ENCODE measurements around the gene PAPOLG. TPM values are rescaled to one million over a fixed set of nuclear protein-coding genes. Genes with fewer than 3 reads are reported as not detected.

Gene PAPOLG
- total RNA-seq, 2 experiments from 2014 or later, result 21.1 to 23.6 TPM

DNA sequence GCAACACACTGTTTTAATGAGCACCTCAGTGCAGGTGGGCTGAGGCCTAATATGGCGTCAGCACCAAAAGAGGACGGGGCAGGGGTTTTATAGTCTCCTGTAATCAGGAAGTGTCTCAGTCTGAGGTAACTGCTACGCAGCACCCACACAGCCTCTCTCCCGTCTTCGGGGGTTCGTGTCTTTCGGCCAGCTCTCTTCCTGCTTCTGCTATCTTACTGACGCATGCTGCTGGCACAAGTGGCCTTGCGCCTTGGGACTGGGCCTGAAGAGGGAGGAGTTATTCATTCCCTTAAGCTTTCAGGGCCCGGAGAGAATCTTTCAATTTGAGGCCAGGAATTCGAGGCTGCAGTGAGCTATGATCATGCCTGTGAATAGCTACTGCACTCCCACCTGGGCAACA lies 14.5 kb upstream of the PAPOLG start:
- ChIA-PET CTCF (no interaction called here), POLR2A (no interaction called here)
- Mint-ChIP-seq H3K36me3 (ENCODE audit: low read depth) (no peaks in the 10 kb centered on the region), H3K4me3 (no peak overlapping the region), H3K9me3 (no peaks in the 10 kb centered on the region), H3K4me1 (peaks cover 17% of the 10 kb centered on the region), H3K27me3 (peaks cover 18% of the 10 kb centered on the region), H3K27ac (no peak overlapping the region)
- no peak for DNase-seq

DNA sequence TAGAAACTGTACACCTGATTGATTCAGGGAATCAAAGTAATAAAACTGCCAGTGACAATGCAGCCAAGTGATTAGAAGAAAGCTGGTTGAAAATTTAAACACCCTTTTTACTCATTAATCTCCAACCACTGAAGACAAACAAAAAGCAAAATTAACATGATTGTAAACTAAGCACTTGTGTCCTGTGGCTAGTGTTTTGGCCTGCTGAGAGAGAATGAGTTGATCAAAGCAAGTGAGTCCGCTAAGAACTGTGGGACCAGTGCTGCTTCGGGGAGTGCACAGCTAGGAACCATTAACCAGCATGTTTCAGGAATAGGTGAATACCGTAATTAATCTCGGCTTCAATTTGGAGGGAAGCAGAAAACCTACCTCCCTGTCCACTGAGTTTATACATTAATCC lies 13.6 kb upstream of the PAPOLG start:
- CTCF ChIA-PET, result no interaction called here
- POLR2A ChIA-PET, result no interaction called here
- H3K4me1 Mint-ChIP-seq, result peaks cover 18% of the 10 kb centered on the region

DNA sequence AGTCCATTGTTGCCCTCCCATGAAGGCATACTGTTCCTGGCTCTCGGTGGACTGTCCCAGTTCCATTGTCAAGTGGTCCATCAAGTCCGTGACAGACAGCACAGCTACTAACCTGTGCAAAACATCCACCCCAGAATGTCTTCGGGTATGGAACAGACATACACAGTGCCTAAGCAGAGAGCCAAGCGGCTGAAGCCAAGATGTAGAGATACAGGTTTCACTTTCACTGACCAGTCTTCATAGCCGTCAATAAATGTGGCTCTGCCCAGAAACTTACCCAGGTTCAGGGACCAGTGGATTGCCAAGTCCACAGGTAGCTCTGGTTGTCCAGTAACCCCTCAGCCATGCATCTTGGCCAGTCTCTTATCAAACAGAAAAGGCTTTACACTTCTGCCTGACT lies 10.7 kb upstream of the PAPOLG start:
- DNase-seq, result no peak
- POLR2A ChIA-PET, result interaction anchor here (2.3 kb wide), 1 partner anchor 11 kb away, joined by 8 read pairs; the partner anchor contains the start of gene PAPOLG

More for the DNA sequence above, 13.6 kb upstream of the PAPOLG start:
- peaks cover 12% of the 10 kb centered on the region for H3K27me3 Mint-ChIP-seq
- no peak for DNase-seq
- H3K4me3 Mint-ChIP-seq, result no peak overlapping the region
- no peak overlapping the region for H3K27ac Mint-ChIP-seq
- no peaks in the 10 kb centered on the region for H3K36me3 Mint-ChIP-seq (ENCODE audit: low read depth)
- H3K9me3 Mint-ChIP-seq, result no peaks in the 10 kb centered on the region

DNA sequence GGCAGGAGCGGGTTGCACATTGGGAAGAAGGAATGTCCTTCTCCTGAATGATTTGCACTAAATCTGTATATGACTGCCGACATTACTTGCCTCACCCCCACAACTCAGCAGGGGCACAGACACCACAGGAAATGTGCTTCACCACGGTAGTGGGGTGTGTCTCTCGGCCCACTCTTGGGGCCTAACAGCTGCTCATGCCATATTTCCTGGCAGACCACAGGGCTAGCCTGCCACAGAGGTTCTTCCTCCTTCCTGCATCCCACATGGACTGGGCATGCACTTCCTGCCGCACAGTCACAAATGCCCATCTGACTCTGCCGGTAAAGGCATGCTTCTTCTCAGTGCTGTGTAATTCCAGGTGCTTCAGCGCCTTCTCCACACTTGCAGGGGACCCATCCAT lies 10.3 kb upstream of the PAPOLG start:
- no peaks in the 10 kb centered on the region for H3K9me3 Mint-ChIP-seq
- peak overlapping the region; percentile 26 for H3K27ac Mint-ChIP-seq
- DNase-seq, result peak; percentile 21
- POLR2A ChIA-PET, result interaction anchor here (2.3 kb wide), 1 partner anchor 10 kb away, joined by 8 read pairs; the partner anchor contains the start of gene PAPOLG
- H3K4me1 Mint-ChIP-seq, result peaks cover 18% of the 10 kb centered on the region
- H3K4me3 Mint-ChIP-seq, result no peak overlapping the region
- CTCF ChIA-PET, result interaction anchor here (0.9 kb wide), 1 partner anchor 10 kb away, joined by 3 read pairs; the partner anchor contains the start of gene PAPOLG
- H3K36me3 Mint-ChIP-seq (ENCODE audit: low read depth), result no peaks in the 10 kb centered on the region
- H3K27me3 Mint-ChIP-seq, result peaks cover 6% of the 10 kb centered on the region

More for the DNA sequence above, 10.7 kb upstream of the PAPOLG start:
- Mint-ChIP-seq H3K9me3 (no peaks in the 10 kb centered on the region), H3K36me3 (ENCODE audit: low read depth) (no peaks in the 10 kb centered on the region), H3K27ac (no peak overlapping the region), H3K4me3 (no peak overlapping the region), H3K27me3 (peaks cover 6% of the 10 kb centered on the region), H3K4me1 (peaks cover 18% of the 10 kb centered on the region)
- CTCF ChIA-PET, result interaction anchor here (0.9 kb wide), 1 partner anchor 10 kb away, joined by 3 read pairs; the partner anchor contains the start of gene PAPOLG

DNA sequence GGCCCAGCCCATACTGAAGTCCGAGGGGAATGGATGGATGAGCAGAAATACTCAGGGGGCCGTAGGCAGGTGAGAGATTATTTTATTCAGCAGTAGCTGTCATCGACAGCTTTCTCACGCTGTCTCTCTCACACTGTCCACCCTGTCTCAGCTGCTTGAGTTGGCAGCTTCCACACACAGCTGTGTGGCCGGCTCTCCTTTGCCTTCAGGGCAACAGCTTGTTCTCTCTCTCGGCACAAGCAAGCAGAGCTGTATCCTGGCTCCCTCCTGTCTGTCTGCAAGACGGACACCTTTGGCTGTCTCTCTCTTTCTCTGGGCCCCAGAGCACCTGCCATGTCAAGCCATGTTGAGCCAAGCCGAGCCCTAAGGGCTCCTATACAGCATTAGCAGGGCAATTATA lies 9.8 kb upstream of the PAPOLG start:
- CTCF ChIA-PET, result no interaction called here
- no peak for DNase-seq
- peaks cover 6% of the 10 kb centered on the region for H3K27me3 Mint-ChIP-seq
- no peaks in the 10 kb centered on the region for H3K9me3 Mint-ChIP-seq
- H3K36me3 Mint-ChIP-seq (ENCODE audit: low read depth), result no peaks in the 10 kb centered on the region
- no peak overlapping the region for H3K4me3 Mint-ChIP-seq
- H3K27ac Mint-ChIP-seq, result peak overlapping the region; percentile 26
- H3K4me1 Mint-ChIP-seq, result peaks cover 18% of the 10 kb centered on the region
- POLR2A ChIA-PET, result interaction anchor here (1.6 to 2.3 kb wide), 2 partner anchors 9 to 10 kb away, joined by 5 to 8 read pairs; partner anchors contain the start of gene PAPOLG

DNA sequence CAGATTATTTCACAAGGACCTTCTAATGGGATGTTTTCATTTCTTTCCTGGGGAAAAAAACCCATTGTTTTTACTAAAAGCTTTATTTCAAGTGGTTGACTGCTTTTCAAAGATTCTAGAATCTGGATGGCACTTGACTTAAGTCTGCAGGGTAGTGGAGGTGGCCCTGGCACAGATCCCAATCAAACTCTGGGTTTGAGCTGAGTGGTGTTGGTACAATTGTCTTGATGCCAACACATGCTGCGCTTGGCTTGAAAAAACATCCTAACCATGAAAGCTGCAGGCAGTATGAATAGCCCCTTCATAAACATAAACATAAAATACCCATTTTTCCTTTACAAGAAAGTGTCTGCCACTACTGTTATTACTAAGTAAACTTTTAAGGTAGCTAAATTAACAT lies 3.6 kb downstream of the PAPOLG start:
- no peak overlapping the region for H3K4me3 Mint-ChIP-seq
- H3K36me3 Mint-ChIP-seq (ENCODE audit: low read depth), result peaks cover 52% of the 10 kb centered on the region
- no peak for DNase-seq
- CTCF ChIA-PET, result no interaction called here
- H3K27me3 Mint-ChIP-seq, result no peaks in the 10 kb centered on the region
- POLR2A ChIA-PET, result interaction anchor here (0.6 kb wide), 1 partner anchor 567 kb away, joined by 3 read pairs; no protein-coding TSS in a partner anchor
- peaks cover 33% of the 10 kb centered on the region for H3K4me1 Mint-ChIP-seq
- H3K27ac Mint-ChIP-seq, result no peak overlapping the region
- H3K9me3 Mint-ChIP-seq, result no peaks in the 10 kb centered on the region

DNA sequence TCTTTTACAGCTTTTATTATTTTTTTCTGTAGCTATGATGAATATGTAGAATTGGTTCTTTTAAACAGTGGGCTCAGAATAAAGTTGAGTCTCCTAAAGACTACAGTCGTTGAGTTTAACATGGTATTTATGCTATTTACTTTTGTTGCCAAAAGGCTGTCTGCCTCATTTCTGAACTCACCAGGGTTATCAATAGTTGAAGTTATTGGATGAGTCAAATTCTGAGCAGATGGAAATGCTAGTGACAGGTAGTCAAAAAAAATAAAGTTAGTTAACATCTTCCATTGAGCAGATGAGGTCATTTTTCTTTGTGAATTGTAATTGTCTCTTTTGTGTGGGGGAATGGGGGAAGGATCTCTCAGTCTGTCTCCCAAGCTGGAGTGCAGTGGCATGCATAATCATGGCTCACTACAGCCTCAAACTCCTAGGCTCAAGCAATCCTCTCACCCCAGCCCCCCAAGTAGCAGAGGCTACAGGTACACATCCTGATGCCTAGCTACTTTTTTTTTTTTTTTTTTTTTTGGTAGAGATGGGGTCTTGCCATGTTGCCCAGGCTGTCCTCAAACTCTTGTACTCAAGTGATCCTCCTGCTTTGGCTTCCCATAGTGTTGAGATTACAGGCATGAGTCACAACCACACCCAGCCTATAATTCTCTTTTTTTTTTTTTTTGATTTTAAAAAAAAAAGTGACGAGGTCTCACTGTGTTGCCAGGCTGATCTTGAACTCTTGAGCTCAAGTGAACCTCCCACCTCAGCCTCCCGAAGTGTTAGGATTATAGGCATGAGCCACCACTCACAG lies 8.9 kb downstream of the PAPOLG start:
- Mint-ChIP-seq H3K4me3 (no peak overlapping the region), H3K36me3 (ENCODE audit: low read depth) (peaks cover 69% of the 10 kb centered on the region), H3K4me1 (peaks cover 12% of the 10 kb centered on the region), H3K27me3 (no peaks in the 10 kb centered on the region), H3K27ac (no peak overlapping the region), H3K9me3 (no peaks in the 10 kb centered on the region)
- ChIA-PET CTCF (interaction anchor here (0.7 kb wide), 1 partner anchor 224 kb away, joined by 3 read pairs; no protein-coding TSS in a partner anchor), POLR2A (interaction anchor here (4.2 kb wide), 1 partner anchor 8 kb away, joined by 15 read pairs; the partner anchor contains the start of gene PAPOLG)
- no peak for DNase-seq

DNA sequence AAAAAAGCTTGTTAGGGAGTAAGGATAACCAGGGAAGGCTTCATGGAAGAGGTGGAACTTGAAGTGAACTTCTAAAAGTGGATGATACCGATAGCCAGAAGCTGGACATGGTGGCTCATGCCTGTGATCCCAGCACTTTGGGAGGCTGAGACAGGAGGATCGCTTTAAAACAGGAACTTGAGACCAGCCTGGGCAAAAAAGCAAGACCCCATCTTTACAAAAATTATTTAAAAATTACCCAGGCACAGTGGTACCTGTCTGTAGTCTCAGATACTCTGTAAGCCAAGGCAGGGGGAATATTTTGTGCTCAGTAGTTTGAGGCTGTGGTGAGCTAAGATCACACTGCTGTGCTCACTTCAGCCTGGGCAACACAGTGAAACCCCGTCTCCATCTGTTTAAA lies 10.2 kb downstream of the PAPOLG start:
- H3K4me1 Mint-ChIP-seq, result peaks cover 8% of the 10 kb centered on the region
- peaks cover 66% of the 10 kb centered on the region for H3K36me3 Mint-ChIP-seq (ENCODE audit: low read depth)
- no peak for DNase-seq
- no peak overlapping the region for H3K27ac Mint-ChIP-seq
- no peaks in the 10 kb centered on the region for H3K27me3 Mint-ChIP-seq
- no peaks in the 10 kb centered on the region for H3K9me3 Mint-ChIP-seq
- ChIA-PET CTCF (interaction anchor here (1.0 to 1.4 kb wide), 2 partner anchors 10 to 59 kb away, joined by 4 read pairs; partner anchors contain the start of gene PAPOLG), POLR2A (interaction anchor here (4.2 kb wide), 1 partner anchor 10 kb away, joined by 15 read pairs; the partner anchor contains the start of gene PAPOLG)
- no peak overlapping the region for H3K4me3 Mint-ChIP-seq

DNA sequence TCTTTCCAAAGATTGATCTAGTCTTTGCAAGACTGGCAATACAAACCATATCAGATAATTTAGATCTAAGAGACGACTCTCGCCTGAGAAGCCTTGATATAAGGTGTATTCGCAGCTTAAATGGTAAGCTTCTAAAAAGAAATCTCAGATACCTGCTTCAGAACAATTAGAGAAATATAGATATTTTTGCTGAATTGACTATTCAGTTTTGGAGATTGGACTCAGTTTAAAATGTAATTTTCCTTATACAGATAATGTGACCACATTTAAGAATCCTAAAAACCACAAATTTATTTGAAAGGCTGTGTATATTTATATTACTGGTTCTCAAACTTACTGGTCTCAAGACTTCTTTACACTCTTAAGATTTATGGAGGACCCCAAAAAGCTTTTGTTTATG lies 15.4 kb downstream of the PAPOLG start:
- DNase-seq, result no peak
- Mint-ChIP-seq H3K4me3 (no peak overlapping the region), H3K4me1 (no peaks in the 10 kb centered on the region), H3K27me3 (no peaks in the 10 kb centered on the region), H3K36me3 (ENCODE audit: low read depth) (peaks cover 61% of the 10 kb centered on the region), H3K9me3 (no peaks in the 10 kb centered on the region), H3K27ac (no peak overlapping the region)
- ChIA-PET CTCF (no interaction called here), POLR2A (interaction anchor here (0.6 kb wide), 1 partner anchor 49 kb away, joined by 3 read pairs; no protein-coding TSS in a partner anchor)

DNA sequence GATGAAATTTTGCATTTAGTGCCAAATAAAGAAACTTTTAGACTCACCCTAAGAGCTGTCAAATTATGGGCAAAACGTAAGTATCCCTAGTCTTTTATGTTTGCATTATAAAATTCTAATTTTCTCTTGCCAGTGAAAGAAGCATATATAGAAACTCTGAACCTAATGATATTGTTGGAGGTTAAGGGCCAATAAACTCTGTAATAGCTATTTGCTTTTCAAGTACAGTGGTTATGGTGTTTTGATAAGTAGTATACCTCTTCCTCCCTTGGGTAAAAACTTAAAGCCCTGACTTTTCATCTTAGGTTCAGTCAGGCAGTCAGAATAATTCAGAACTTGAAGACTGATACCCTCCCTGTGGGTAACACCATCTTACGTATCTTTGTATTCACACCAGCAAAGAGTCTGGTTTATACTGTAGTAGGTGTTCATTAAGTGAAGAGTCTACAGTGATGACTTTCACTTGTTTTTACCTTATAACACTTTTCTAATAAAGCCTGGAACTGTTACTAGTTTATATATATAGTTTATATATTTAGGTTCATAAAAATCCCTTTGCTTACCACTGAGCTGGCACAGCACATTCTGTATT lies 19.1 kb downstream of the PAPOLG start:
- ChIA-PET CTCF (no interaction called here), POLR2A (no interaction called here)
- Mint-ChIP-seq H3K27ac (no peak overlapping the region), H3K9me3 (no peaks in the 10 kb centered on the region), H3K27me3 (no peaks in the 10 kb centered on the region), H3K36me3 (ENCODE audit: low read depth) (peaks cover 64% of the 10 kb centered on the region), H3K4me3 (no peak overlapping the region), H3K4me1 (no peaks in the 10 kb centered on the region)
- DNase-seq, result no peak

DNA sequence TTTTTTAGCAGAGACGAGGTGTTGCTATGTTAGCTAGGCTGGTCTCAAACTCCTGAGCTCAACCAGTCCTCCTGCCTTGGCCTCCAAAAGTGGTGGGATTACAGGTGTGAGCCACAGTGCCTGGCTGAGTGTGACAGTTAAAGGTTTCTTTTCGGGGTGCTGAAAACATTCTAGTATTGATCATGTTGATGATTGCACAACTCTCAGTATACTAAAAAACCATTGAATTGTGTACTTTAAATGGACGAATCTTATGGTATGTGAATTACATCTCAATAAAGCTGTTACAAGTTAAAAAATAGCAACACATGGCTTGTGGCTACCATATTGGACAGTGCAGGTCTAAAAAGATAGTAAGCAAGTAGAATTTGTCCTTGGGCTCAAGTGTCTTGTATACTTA lies 22.3 kb downstream of the PAPOLG start:
- no peak overlapping the region for H3K27ac Mint-ChIP-seq
- ChIA-PET POLR2A (interaction anchor here (1.7 kb wide), 1 partner anchor 23 kb away, joined by 5 read pairs; the partner anchor contains the start of gene PAPOLG), CTCF (interaction anchor here (0.8 kb wide), 1 partner anchor 29 kb away, joined by 3 read pairs; no protein-coding TSS in a partner anchor)
- H3K4me3 Mint-ChIP-seq, result no peak overlapping the region
- no peak for DNase-seq
- no peaks in the 10 kb centered on the region for H3K9me3 Mint-ChIP-seq
- peaks cover 61% of the 10 kb centered on the region for H3K36me3 Mint-ChIP-seq (ENCODE audit: low read depth)
- H3K4me1 Mint-ChIP-seq, result no peaks in the 10 kb centered on the region
- H3K27me3 Mint-ChIP-seq, result no peaks in the 10 kb centered on the region

DNA sequence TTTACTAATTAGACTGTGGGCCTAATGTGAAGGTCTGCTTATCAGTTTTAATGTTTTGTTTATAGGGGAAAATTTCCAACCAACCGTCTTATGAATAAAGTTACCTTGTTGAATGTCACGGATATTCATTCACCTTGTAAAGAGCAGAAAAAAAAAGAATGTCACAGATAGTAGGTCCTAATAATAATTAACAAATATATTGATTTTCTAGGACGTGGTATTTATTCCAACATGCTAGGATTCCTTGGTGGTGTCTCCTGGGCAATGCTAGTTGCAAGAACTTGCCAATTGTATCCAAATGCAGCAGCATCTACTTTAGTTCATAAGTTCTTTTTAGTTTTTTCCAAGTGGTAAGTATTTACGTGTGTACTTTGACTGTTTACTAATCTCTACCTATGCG lies 23.4 kb downstream of the PAPOLG start:
- no peak overlapping the region for H3K4me3 Mint-ChIP-seq
- no peak overlapping the region for H3K27ac Mint-ChIP-seq
- H3K36me3 Mint-ChIP-seq (ENCODE audit: low read depth), result peaks cover 60% of the 10 kb centered on the region
- no peaks in the 10 kb centered on the region for H3K9me3 Mint-ChIP-seq
- ChIA-PET POLR2A (interaction anchor here (1.7 kb wide), 1 partner anchor 24 kb away, joined by 5 read pairs; the partner anchor contains the start of gene PAPOLG), CTCF (interaction anchor here (1.0 kb wide), 1 partner anchor 22 kb away, joined by 3 read pairs; no protein-coding TSS in a partner anchor)
- H3K4me1 Mint-ChIP-seq, result no peaks in the 10 kb centered on the region
- H3K27me3 Mint-ChIP-seq, result no peaks in the 10 kb centered on the region
- DNase-seq, result no peak

DNA sequence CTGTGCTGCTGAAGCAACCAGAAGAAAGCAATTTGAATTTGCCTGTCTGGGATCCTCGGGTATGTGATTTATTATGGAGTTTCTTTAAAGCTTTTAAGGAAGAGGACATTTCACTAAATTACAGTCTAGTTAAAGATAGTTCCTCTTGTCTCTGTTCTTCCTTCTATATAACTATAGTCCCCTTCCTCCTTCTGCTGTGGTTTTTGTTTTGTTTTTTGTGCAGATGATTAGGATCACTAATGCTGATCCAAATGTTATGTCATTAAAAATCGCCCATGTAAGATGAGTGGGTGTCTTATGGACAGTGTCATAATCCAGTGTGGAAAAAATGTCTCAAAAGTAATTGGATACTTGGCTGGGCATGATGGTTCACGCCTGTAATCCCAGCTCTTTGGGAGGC lies 24.7 kb downstream of the PAPOLG start:
- ChIA-PET POLR2A (no interaction called here), CTCF (no interaction called here)
- Mint-ChIP-seq H3K4me3 (no peak overlapping the region), H3K27me3 (no peaks in the 10 kb centered on the region), H3K27ac (no peak overlapping the region), H3K36me3 (ENCODE audit: low read depth) (peaks cover 59% of the 10 kb centered on the region), H3K4me1 (no peaks in the 10 kb centered on the region), H3K9me3 (no peaks in the 10 kb centered on the region)
- DNase-seq, result no peak

All from activated CD4-positive, alpha-beta memory T cell treated with anti-CD3 and anti-CD28 coated beads, Interleukin-2, amount 10 ng/mL, durations not matched to agents 7 days and 5 days (primary cell).